NCI-H748 treated with DMSO at 0.1 percent for 48 hours (cell line): ENCODE results near the gene EPB41L3.

Experiments used
- DNase-seq: peaks from one replicate; lab custom pipeline; 2025; lab: John Stamatoyannopoulos, UW

Gene EPB41L3

DNA sequence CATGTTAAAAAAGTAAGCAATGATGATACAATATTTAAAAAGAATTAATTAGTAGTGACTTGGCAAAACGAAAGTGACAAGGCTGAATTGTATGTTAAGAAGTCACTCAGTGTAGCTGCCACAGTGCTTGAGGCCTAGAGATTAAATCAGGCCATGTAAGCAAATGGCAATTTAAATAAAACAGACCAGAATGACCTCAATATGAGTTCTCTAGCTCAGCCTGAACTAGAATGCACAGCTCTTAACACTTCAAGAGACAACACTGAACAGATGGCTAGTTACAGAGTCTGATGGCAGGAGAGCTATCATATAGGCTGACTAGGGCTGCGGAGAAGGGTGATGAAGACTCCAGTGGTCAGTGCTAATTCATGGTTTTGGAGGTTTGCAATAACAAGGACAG lies 130.3 kb downstream of the EPB41L3 start:
- DNase-seq: no peak

DNA sequence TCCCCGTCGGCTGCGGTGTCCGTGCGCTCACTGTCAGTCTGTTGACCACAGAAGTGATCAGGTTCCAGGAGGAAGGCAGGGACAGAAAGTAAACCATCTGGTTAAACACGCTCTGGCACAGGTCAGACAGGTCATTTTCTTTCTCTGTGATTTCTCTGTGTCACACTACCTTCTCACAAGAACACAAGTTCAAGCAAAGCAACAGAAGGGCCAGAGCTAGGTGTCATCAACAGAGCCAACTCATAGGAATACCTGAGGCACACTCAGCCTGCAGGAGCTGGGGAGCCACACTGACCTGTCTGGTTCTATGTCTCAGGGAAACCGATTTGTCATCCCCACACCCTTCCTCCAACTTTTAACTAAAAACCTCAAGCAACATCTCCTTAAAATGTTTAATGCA lies 133.2 kb downstream of the EPB41L3 start:
- no peak for DNase-seq

DNA sequence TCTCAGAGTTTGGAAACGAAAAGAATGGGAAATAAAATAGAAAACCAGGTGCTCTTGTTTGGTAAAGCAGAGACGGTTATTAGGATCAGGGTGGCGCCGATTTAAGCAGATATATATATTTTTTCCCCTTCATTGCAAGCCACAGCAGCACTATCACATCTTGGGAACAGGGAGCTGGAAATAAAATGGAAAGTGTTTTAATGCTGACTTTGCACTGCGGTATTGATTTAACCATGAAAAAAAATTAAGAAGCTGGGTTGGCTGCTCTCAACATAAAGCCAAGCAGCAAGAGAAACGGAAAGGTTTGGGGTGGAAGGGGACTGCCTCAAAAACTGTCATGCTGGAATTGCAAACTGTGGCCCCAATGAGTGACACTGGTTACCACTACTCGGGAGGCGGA lies 145.5 kb downstream of the EPB41L3 start:
- no peak for DNase-seq

DNA sequence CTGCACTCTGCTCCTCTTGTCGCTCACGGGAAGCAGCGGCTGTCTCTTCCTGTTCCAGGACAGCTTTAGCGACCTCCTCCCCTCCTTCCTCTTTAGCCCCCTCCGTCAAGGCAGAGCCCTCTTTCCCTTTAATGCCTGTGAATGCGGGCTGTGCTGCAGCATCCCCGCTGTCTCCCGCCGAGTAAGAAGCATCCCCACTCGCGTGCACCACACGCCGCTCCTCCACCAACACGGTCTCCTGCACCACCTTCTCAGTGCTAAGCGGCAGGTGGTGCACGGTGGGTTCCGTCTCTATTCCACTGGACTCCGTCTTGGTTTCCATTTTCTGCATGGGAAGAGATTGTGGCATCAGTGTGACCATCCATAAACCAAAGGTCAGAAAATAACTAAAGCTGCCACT lies 146.7 kb downstream of the EPB41L3 start:
- DNase-seq: no peak

DNA sequence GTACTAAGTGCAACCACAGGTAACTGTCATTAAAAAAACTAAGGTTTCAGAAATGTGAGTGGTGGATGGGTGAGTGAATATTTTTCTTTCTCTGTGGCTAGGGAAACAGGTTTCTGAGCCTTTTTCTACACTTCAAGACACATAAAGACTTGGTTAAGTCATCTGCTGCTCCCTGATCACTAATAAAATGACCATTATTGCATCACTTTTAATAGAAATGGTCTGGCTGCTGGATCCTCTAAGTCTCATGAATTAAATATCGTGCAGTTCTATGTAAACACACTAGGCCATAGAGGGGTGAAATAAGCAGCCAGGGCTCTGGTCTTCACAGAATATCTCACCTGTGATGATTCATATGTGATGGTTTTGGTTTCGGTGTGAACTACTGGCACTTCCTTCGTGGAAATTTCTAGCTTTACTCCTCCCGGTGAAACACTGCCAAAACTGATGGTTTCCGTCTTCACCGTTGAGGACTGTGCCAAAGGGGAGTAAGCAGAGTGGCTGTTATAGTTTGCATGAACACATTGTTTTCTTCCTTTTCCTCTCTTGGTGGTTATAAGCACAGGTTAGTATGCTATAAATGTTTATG lies 147.8 kb downstream of the EPB41L3 start:
- no peak for DNase-seq

DNA sequence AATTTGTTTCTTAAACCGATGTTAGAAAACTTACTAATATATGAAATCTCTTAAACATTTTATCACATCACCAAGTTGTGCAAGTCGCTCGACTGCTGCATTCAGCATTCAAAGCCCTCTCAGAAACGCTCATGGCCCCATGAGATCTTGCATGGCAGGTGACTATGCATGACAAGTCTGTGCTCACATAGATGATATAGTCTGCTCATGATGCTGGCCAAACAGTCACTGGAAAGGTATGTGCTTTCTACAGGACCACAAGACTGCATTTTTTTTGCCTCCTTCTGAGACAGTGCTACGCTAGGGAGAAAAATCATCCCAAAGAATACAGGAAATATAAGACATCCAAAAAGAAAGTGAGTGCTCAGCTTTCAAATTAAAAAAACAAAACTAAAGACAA lies 150.0 kb downstream of the EPB41L3 start:
- no peak for DNase-seq

DNA sequence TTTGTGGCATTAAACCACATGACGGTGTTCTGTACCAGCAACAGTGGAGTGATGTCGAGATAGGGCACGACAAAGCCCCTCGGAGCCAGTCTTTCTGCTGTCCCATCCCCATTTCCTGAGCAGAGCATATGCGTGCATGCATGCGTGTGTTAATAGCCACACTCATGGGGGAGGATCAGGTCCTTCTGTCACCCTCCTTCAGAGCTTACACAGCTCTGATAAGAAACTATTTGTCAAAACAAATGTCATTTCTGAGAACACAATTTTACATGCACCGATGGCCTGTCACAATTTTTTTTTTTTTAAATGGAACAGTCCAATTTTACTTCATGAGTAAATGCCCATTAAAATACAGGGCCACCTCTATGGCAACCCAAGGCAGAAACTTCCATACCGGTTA lies 152.4 kb downstream of the EPB41L3 start:
- DNase-seq: no peak

DNA sequence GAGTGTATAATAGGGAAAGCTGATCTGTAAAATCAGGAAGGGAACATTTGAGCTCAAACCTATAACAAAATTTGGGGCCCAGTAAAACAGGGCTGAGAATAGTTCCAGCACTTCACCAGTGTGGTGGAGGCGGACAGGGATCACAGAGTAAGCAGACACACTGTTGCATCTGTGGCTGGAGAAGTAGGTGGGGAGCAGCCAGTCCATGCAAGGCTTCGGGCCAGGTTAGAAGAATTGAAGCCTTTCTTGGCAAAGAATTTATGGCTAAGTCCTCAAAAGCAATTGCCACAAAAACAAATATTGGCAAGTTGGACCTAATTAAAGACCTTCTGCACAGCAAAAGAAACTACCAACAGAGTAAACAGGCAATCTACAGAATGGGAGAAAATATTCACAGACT lies 154.4 kb downstream of the EPB41L3 start:
- no peak for DNase-seq

DNA sequence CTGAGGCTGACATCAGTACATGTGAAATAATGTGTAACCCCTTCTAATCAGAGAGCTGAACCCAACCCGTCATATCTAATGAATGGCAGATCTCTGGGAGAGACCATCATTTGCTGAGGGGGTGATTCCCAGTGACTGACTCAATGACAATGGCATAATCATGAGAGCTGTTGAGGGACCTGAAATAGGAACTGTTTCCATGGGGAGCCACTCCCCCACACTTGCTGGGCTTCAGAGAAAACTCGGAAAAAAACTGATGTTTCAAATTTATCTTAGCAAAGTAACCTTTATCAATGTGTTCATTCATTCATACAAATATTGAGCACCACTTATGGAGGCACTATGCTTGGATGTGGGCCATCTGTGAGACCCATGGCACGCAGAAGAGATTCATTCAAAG lies 154.9 kb downstream of the EPB41L3 start:
- no peak for DNase-seq

DNA sequence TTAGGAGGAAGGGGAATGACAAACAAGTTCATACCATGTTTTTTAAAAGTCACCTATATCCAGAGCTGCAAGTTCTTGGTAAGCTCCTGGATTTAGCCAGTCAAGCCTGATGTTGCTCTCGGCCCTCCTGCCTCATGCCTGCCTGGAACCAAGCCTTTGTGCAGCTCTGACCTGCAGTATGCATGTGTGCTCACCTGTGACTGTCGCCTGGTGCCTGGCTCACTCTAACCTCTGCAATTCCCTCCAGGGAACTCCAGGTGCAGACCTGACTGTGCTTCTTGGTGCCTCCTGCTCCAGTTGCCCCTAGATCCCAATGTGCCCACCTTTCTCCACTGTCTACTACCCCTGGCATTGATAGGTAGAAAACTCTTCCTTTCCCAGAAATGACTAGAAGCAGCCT lies 163.2 kb downstream of the EPB41L3 start:
- DNase-seq: no peak

DNA sequence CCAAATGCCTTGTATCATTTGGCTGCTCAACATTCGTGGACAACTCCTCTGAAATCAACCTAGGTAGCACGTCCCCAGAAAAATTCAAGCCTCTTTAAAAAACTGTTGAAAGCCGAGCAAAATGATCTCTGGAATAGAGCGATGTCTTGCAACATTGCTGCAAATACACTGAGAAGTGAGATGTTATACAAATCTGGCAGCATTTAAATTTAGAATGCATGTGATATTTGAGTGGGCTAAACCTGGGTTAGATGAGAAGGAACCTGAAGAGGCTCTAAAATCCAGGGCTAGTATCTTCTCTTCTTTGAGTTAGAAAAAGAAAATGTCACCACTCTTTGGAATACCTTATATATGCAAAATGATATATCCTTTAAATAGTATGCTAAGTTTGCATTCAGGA lies 166.8 kb downstream of the EPB41L3 start:
- no peak for DNase-seq

DNA sequence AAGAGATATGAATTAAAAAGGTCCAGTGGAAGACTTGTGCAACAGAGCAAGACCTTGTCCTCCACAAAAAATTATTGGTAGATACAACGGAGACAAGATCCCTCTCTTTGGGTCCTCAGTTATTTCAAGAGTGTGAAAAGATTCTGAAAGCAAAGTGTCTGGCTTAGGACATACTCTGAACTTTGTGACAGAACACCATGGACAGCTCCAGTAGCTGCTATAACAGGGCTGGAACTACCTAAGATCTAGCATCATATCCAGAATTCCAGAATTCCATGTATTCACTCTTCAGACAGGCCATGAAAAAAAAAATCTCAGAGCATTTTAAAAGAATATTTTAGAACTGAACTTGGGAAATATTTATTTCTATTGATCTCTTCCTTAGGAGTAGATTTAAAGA lies 173.5 kb downstream of the EPB41L3 start:
- no peak for DNase-seq

DNA sequence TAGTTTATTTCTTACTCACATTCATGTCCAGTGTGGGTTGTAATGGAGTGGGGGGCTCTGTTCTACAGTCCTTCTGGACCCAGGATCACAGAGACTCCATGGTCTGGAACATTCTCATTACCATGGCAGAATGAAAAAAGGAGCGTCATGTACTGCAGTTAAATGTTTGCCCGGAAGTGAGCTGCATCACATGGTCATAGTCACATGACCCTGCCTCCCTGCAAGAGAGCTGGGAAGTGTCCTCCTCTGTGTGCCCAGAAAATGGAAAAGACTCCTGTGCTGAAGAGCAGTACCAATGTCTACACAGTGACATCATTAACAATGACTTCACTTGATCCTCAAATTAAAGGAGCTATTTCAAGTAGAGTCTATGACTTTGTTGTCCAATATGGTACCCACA lies 174.3 kb downstream of the EPB41L3 start:
- no peak for DNase-seq

DNA sequence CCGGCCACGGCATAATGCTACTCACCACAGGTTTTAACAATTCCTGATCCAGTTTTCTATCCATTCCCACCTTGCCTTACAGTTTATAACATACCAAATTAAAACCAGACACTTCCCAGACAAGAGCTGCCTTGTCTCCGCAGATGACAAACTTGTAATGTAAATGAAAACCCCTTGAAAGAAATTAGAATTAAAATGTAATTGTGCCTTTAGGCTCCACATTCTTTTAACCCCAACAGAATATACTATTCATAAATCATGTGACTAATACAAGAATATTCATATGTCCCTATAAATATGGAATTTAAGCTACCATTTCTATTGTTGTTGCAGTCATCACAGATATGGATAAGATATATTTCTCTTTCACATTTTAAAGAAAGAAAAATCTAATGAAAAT lies 178.4 kb downstream of the EPB41L3 start:
- DNase-seq: no peak

DNA sequence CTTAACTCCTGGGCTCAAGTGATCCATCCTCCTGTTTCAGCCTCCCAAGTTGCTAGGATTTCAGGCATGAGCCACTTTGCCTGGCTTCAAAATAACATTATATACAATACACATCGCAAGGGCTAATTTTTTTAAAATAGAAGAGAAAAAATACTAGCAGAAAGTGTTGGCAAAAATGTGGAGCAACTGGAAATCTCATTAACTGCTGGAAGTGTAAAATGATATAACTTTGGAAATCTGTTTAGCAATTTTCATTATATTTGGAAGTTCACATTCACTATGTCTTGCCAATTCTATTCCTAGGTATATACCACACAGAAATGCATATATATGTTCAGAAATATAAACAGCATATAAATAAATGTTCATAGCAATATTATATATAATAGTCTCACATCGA lies 193.2 kb downstream of the EPB41L3 start:
- DNase-seq: no peak
